HG03064 (cell line): ENCODE results near the gene GALNT16.
"Not testable (repeated sequence)": the region's sequence is repeated elsewhere in the genome, so short reads cannot be mapped to it uniquely, and the experiment has no call there.

Experiments
- ATAC-seq: cut with Tn5 transposase; IDR thresholded peaks from one replicate; pipeline ENCODE4 v1.9.1; 2021; ENCODE audit warnings: low read depth; ENCODE audit not compliant: unreplicated experiment

Gene GALNT16

GRCh38 chr14:69357544-69358200, 97.7 kb downstream of the GALNT16 start:
- ATAC-seq: no peak

- no peak for ATAC-seq
Measured at GRCh38 chr14:69358233-69358963, 98.4 kb downstream of the GALNT16 start.

- no peak for ATAC-seq
Measured at GRCh38 chr14:69358966-69359365, 99.0 kb downstream of the GALNT16 start.

- ATAC-seq: no peak
Measured at GRCh38 chr14:69360438-69361108, 100.6 kb downstream of the GALNT16 start.

- no peak for ATAC-seq
Measured at GRCh38 chr14:69363055-69363454, 103.1 kb downstream of the GALNT16 start.

GRCh38 chr14:69363964-69364363, 104.0 kb downstream of the GALNT16 start:
- ATAC-seq: no peak

GRCh38 chr14:69364378-69364777, 104.4 kb downstream of the GALNT16 start:
- ATAC-seq: no peak

- ATAC-seq: no peak
Measured at GRCh38 chr14:69366069-69366468, 106.1 kb downstream of the GALNT16 start.

- no peak for ATAC-seq
Measured at GRCh38 chr14:69366761-69367160, 106.8 kb downstream of the GALNT16 start.

GRCh38 chr14:69368381-69368780, 108.4 kb downstream of the GALNT16 start:
- no peak for ATAC-seq

- ATAC-seq: no peak
Measured at GRCh38 chr14:69370061-69370460, 110.1 kb downstream of the GALNT16 start.

- ATAC-seq: no peak
Measured at GRCh38 chr14:69372146-69372545, 112.2 kb downstream of the GALNT16 start.

GRCh38 chr14:69373104-69373503, 113.1 kb downstream of the GALNT16 start:
- ATAC-seq: no peak

GRCh38 chr14:69374235-69374634, 114.3 kb downstream of the GALNT16 start:
- no peak for ATAC-seq

GRCh38 chr14:69375182-69375581, 115.2 kb downstream of the GALNT16 start:
- no peak for ATAC-seq

- ATAC-seq: no peak
Measured at GRCh38 chr14:69375722-69376121, 115.8 kb downstream of the GALNT16 start.

- ATAC-seq: no peak
Measured at GRCh38 chr14:69376439-69376838, 116.5 kb downstream of the GALNT16 start.

GRCh38 chr14:69378274-69378673, 118.3 kb downstream of the GALNT16 start:
- no peak for ATAC-seq

GRCh38 chr14:69387311-69387710, 127.4 kb downstream of the GALNT16 start:
- ATAC-seq: no peak

- ATAC-seq: not testable (repeated sequence)
Measured at GRCh38 chr14:69391400-69391799, 131.4 kb downstream of the GALNT16 start.

GRCh38 chr14:69392481-69392880, 132.5 kb downstream of the GALNT16 start:
- ATAC-seq: no peak

GRCh38 chr14:69395929-69396328, 136.0 kb downstream of the GALNT16 start:
- ATAC-seq: no peak
